ENCODE results near the gene SLMAP.
A peak's percentile ranks its signal among the peaks of the same experiment; 100 is the strongest.

Gene SLMAP

DNA sequence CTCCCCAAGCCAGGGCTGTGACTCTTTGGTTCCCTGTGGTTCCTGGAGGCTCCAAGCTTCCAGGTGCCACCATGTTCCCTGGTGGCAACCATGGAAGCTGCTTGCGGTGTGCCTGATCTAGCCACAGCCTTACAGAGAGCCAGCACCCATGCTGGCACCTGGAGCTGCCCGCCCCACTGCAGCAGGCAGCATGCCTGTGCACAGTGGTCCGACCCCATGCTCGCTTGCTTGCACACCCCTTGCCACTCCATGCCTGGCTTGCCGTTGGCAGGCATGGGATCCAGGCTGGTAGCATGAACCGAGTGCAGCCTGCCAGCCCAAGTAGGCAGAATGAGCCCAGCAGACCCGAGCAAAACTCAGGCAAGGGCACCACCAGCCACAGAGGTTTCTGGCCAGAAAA is 53.9 kb downstream of the SLMAP start:
- no peak overlapping the region for H2BK120ac ChIP-seq (ENCODE audit: insufficient read depth, low read length, poor library complexity)

DNA sequence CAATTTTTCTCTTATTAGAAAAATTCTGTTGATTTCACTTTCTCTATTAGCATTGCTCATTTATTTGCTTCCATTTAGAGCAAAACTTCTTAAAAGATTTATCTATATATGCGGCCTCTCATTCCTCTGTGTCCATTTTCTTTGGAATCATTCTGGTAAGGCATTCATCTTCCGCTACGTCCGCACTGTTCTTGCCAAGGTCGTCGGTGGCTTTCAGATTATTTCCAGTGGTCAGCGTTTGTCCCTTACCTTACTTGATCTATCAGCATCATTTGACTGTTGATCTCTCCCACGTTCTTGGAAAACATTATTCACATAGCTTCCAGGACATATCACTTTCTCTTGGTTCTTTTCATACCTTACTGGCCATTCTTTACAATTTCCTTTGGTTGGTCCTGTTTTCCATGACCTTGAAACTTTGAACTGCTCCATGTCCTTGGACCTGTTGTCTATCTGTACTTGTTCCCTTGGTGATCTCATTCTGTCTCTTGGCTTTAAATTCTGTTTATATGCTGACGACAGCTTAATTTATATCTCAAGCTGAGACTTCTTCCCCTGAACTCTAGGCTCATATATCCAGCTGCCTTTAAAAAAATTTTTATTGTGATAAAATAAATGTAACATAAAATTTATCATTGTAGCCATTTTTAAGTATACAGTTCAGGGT is 54.5 kb downstream of the SLMAP start:
- Histone ChIP-seq H3K18ac (ENCODE audit: low read length) (no peak overlapping the region), H3K14ac (ENCODE audit: low read length) (no peak overlapping the region), H2BK12ac (ENCODE audit: low read length) (no peak overlapping the region), H4K12ac (ENCODE audit: low read depth, low read length) (no peak overlapping the region), H3K27ac (ENCODE audit: low read depth, low read length) (no peak overlapping the region), H3K79me1 (ENCODE audit: low read length) (no peaks in the 10 kb centered on the region), H2AK5ac (ENCODE audit: low read length) (no peak overlapping the region), H3K23ac (ENCODE audit: low read length) (no peak overlapping the region), H3K36me3 (ENCODE audit: control insufficient read depth in 1 of 2, insufficient read depth in 2 of 2, low read length in 2 of 2) (no peaks in the 10 kb centered on the region), H2BK5ac (ENCODE audit: low read depth, low read length, poor library complexity) (no peak overlapping the region), H3K4ac (ENCODE audit: low read depth, low read length) (no peak overlapping the region), H3K9ac (ENCODE audit: low read length) (no peak overlapping the region), H3K27me3 (ENCODE audit: insufficient read depth, low read length) (no peaks in the 10 kb centered on the region), H3K79me2 (ENCODE audit: control insufficient read depth, insufficient read depth, low read length, poor library complexity) (no peaks in the 10 kb centered on the region), H4K91ac (ENCODE audit: low read depth, low read length) (no peak overlapping the region), H2BK120ac (ENCODE audit: insufficient read depth, low read length, poor library complexity) (no peak overlapping the region), H3K4me1 (ENCODE audit: control insufficient read depth in 1 of 2, insufficient read depth in 2 of 2, low read length in 2 of 2) (no peaks in the 10 kb centered on the region), H3K4me2 (ENCODE audit: low read length) (no peak overlapping the region), H3K4me3 (ENCODE audit: low read depth, low read length) (no peak overlapping the region), H4K8ac (ENCODE audit: low read depth, low read length) (no peak overlapping the region), H2AFZ (ENCODE audit: insufficient read depth, low read length, poor library complexity) (no peak overlapping the region), H3K9me3 (ENCODE audit: insufficient read depth, low read depth, low read length) (no peaks in the 10 kb centered on the region)
- no peak for DNase-seq
- WGBS (ENCODE audit: extremely low coverage, insufficient coverage, insufficient read length) = no CpG with 5 or more reads among the region's 9 CpGs

More for the DNA sequence above, 53.9 kb downstream of the SLMAP start:
- no CpG with 5 or more reads among the region's 7 CpGs for WGBS (ENCODE audit: extremely low coverage, insufficient coverage, insufficient read length)
- no peaks in the 10 kb centered on the region for H3K79me2 ChIP-seq (ENCODE audit: control insufficient read depth, insufficient read depth, low read length, poor library complexity)
- H4K8ac ChIP-seq (ENCODE audit: low read depth, low read length) = no peak overlapping the region
- no peak overlapping the region for H4K12ac ChIP-seq (ENCODE audit: low read depth, low read length)
- no peak overlapping the region for H3K23ac ChIP-seq (ENCODE audit: low read length)
- H3K14ac ChIP-seq (ENCODE audit: low read length) = no peak overlapping the region
- no peak overlapping the region for H2AFZ ChIP-seq (ENCODE audit: insufficient read depth, low read length, poor library complexity)
- no peaks in the 10 kb centered on the region for H3K4me1 ChIP-seq (ENCODE audit: control insufficient read depth in 1 of 2, insufficient read depth in 2 of 2, low read length in 2 of 2)
- no peaks in the 10 kb centered on the region for H3K36me3 ChIP-seq (ENCODE audit: control insufficient read depth in 1 of 2, insufficient read depth in 2 of 2, low read length in 2 of 2)
- no peak for DNase-seq
- H3K4me3 ChIP-seq (ENCODE audit: low read depth, low read length) = no peak overlapping the region
- H3K4me2 ChIP-seq (ENCODE audit: low read length) = no peak overlapping the region
- H3K27ac ChIP-seq (ENCODE audit: low read depth, low read length) = no peak overlapping the region
- H3K18ac ChIP-seq (ENCODE audit: low read length) = peak overlapping the region; percentile 18
- no peak overlapping the region for H3K9ac ChIP-seq (ENCODE audit: low read length)
- no peaks in the 10 kb centered on the region for H3K79me1 ChIP-seq (ENCODE audit: low read length)
- no peak overlapping the region for H2BK5ac ChIP-seq (ENCODE audit: low read depth, low read length, poor library complexity)
- no peak overlapping the region for H4K91ac ChIP-seq (ENCODE audit: low read depth, low read length)
- no peak overlapping the region for H2BK12ac ChIP-seq (ENCODE audit: low read length)
- no peaks in the 10 kb centered on the region for H3K27me3 ChIP-seq (ENCODE audit: insufficient read depth, low read length)
- no peak overlapping the region for H3K4ac ChIP-seq (ENCODE audit: low read depth, low read length)
- no peak overlapping the region for H2AK5ac ChIP-seq (ENCODE audit: low read length)
- no peaks in the 10 kb centered on the region for H3K9me3 ChIP-seq (ENCODE audit: insufficient read depth, low read depth, low read length)

DNA sequence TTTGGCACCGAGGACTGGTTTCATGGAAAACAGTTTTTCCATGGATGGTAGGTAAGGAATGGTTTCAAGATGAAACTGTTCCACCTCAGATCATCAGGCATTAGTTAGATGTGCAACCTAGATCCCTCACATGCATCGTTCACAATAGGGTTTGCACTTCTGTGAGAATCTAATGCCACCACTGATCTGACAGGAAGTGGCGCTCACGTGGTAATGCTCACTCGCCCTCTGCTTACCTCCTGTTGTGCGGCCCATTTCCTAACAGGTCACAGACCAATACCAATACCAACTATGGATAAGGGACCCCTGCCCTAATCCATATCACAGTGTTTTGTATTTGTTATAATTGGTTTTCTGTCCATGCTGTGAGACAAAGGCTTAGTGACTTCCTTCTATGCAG is 58.9 kb downstream of the SLMAP start:
- no peak overlapping the region for H2AK5ac ChIP-seq (ENCODE audit: low read length)
- H3K27ac ChIP-seq (ENCODE audit: low read depth, low read length) = no peak overlapping the region
- H4K8ac ChIP-seq (ENCODE audit: low read depth, low read length) = no peak overlapping the region
- H3K79me1 ChIP-seq (ENCODE audit: low read length) = no peaks in the 10 kb centered on the region
- no peak overlapping the region for H4K91ac ChIP-seq (ENCODE audit: low read depth, low read length)
- no peaks in the 10 kb centered on the region for H3K36me3 ChIP-seq (ENCODE audit: control insufficient read depth in 1 of 2, insufficient read depth in 2 of 2, low read length in 2 of 2)
- no peak overlapping the region for H3K4ac ChIP-seq (ENCODE audit: low read depth, low read length)
- H2BK12ac ChIP-seq (ENCODE audit: low read length) = no peak overlapping the region
- no peak overlapping the region for H3K9ac ChIP-seq (ENCODE audit: low read length)
- DNase-seq = no peak
- no peak overlapping the region for H2BK120ac ChIP-seq (ENCODE audit: insufficient read depth, low read length, poor library complexity)
- H3K4me3 ChIP-seq (ENCODE audit: low read depth, low read length) = no peak overlapping the region
- no peak overlapping the region for H4K12ac ChIP-seq (ENCODE audit: low read depth, low read length)
- no CpG with 5 or more reads among the region's 6 CpGs for WGBS (ENCODE audit: extremely low coverage, insufficient coverage, insufficient read length)
- H3K23ac ChIP-seq (ENCODE audit: low read length) = no peak overlapping the region
- H3K9me3 ChIP-seq (ENCODE audit: insufficient read depth, low read depth, low read length) = no peaks in the 10 kb centered on the region
- H3K18ac ChIP-seq (ENCODE audit: low read length) = no peak overlapping the region
- no peak overlapping the region for H2BK5ac ChIP-seq (ENCODE audit: low read depth, low read length, poor library complexity)
- no peaks in the 10 kb centered on the region for H3K4me1 ChIP-seq (ENCODE audit: control insufficient read depth in 1 of 2, insufficient read depth in 2 of 2, low read length in 2 of 2)
- H3K27me3 ChIP-seq (ENCODE audit: insufficient read depth, low read length) = no peaks in the 10 kb centered on the region
- H3K14ac ChIP-seq (ENCODE audit: low read length) = no peak overlapping the region
- H2AFZ ChIP-seq (ENCODE audit: insufficient read depth, low read length, poor library complexity) = no peak overlapping the region
- no peak overlapping the region for H3K4me2 ChIP-seq (ENCODE audit: low read length)
- no peaks in the 10 kb centered on the region for H3K79me2 ChIP-seq (ENCODE audit: control insufficient read depth, insufficient read depth, low read length, poor library complexity)

DNA sequence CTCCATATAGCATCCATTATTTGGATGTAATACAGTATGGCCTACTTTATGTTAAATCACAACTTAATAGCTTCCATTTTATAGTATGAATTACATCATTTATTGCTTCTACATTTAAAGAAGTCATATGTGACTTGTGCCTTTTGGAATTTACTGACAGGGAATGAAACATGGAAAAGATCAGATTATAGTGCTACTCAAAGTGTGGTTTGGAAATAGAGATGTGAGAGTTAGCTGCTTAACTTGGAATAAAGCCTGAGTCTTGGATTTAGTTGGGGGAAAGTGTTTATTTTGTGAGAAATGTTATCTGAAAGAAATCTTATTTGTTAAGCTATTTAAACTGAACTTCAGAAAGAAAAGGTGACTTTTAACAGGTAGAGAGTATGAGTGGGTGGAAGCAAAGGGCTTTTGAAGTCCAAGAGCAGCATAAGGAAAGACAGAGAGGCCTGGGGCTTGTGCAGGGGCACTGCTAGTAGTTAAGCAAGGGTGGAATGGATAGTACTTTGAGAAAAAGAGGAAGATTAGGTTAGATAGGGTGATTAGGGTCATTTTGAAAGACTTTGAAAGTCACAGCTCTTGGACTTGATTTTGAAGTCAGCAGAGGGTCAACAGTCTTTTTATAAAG is 60.5 kb downstream of the SLMAP start:
- Histone ChIP-seq H3K36me3 (ENCODE audit: control insufficient read depth in 1 of 2, insufficient read depth in 2 of 2, low read length in 2 of 2) (no peaks in the 10 kb centered on the region), H3K4me1 (ENCODE audit: control insufficient read depth in 1 of 2, insufficient read depth in 2 of 2, low read length in 2 of 2) (no peaks in the 10 kb centered on the region), H3K9me3 (ENCODE audit: insufficient read depth, low read depth, low read length) (no peaks in the 10 kb centered on the region), H2BK120ac (ENCODE audit: insufficient read depth, low read length, poor library complexity) (no peak overlapping the region), H3K27ac (ENCODE audit: low read depth, low read length) (no peak overlapping the region), H3K4me2 (ENCODE audit: low read length) (no peak overlapping the region), H4K91ac (ENCODE audit: low read depth, low read length) (no peak overlapping the region), H2BK12ac (ENCODE audit: low read length) (no peak overlapping the region), H4K8ac (ENCODE audit: low read depth, low read length) (no peak overlapping the region), H3K79me1 (ENCODE audit: low read length) (no peaks in the 10 kb centered on the region), H3K23ac (ENCODE audit: low read length) (no peak overlapping the region), H3K14ac (ENCODE audit: low read length) (no peak overlapping the region), H3K4me3 (ENCODE audit: low read depth, low read length) (no peak overlapping the region), H3K9ac (ENCODE audit: low read length) (no peak overlapping the region), H3K27me3 (ENCODE audit: insufficient read depth, low read length) (no peaks in the 10 kb centered on the region), H3K4ac (ENCODE audit: low read depth, low read length) (no peak overlapping the region), H3K18ac (ENCODE audit: low read length) (no peak overlapping the region), H2AK5ac (ENCODE audit: low read length) (no peak overlapping the region), H4K12ac (ENCODE audit: low read depth, low read length) (no peak overlapping the region), H3K79me2 (ENCODE audit: control insufficient read depth, insufficient read depth, low read length, poor library complexity) (no peaks in the 10 kb centered on the region), H2AFZ (ENCODE audit: insufficient read depth, low read length, poor library complexity) (no peak overlapping the region), H2BK5ac (ENCODE audit: low read depth, low read length, poor library complexity) (no peak overlapping the region)
- no peak for DNase-seq
